ENCODE results near the gene WDR70.

- no peak for TF ChIP-seq CTCF (conservative IDR thresholded peaks at IDR 0.05; ENCODE audit: low read depth, low read length)
- TF ChIP-seq EZH2 (IDR thresholded peaks at IDR 0.05; ENCODE audit: borderline replicate concordance, low read depth, low read length, poor library complexity, severe bottlenecking) = no peak
These were observed 160.3 kb downstream of the WDR70 start for GRCh38 chr5:37539459-37539858.
